AG04449 (cell line): Measurements from ENCODE around the gene C5orf47.
"Not testable (repeated sequence)": the region's sequence is repeated elsewhere in the genome, so short reads cannot be mapped to it uniquely, and the experiment has no call there.

Source experiments
- CTCF ChIA-PET: fragments of 350-600 bp; formaldehyde crosslinking; extraction: SDS; loops from one replicate; lab custom pipeline; 2021; ENCODE audit warnings: antibody characterized with exemption; lab: Yijun Ruan, JAX
- POLR2A ChIA-PET: fragments of 400-600, 350-600 bp; formaldehyde crosslinking; extraction: SDS; loops from one replicate; lab custom pipeline; 2020; ENCODE audit warnings: antibody characterized with exemption, inconsistent platforms; lab: Yijun Ruan, JAX
- DNase-seq: peaks from one replicate; pipeline ENCODE4 v3.0.0-alpha.2; 2010; ENCODE audit warnings: low read depth, low spot score
- H3K4me3 ChIP-seq: 2 replicates; pipeline ENCODE4 v1.5.1; 2011; ENCODE audit warnings: low read depth, mild to moderate bottlenecking, control low read depth, low read length
- CTCF ChIP-seq: IDR thresholded peaks from one replicate; pipeline ENCODE4 v1.5.1; 2011; ENCODE audit warnings: mild to moderate bottlenecking, moderate library complexity, low read length, control low read depth, inconsistent platforms; ENCODE audit not compliant: insufficient read depth; ENCODE audit errors: missing control alignments

The C5orf47 gene

GRCh38 chr5:174010365-174010764 lies 21.4 kb downstream of the C5orf47 start:
- ChIA-PET POLR2A (no interaction called here), CTCF (interaction anchor here (0.7 to 2.4 kb wide), 3 partner anchors 9 to 308 kb away, joined by 3 to 6 read pairs (median 3); no protein-coding TSS in a partner anchor)
- H3K4me3 ChIP-seq, result no peak overlapping the region
- TF ChIP-seq CTCF, result no peak
- no peak for DNase-seq

- DNase-seq, result no peak
- ChIA-PET CTCF (interaction anchor here (1.0 to 2.4 kb wide), 2 partner anchors 8 to 304 kb away, joined by 3 to 6 read pairs; no protein-coding TSS in a partner anchor), POLR2A (no interaction called here)
- no peak for TF ChIP-seq CTCF
- H3K4me3 ChIP-seq, result no peak overlapping the region
Observed at GRCh38 chr5:174011441-174011840, 22.5 kb downstream of the C5orf47 start.

- DNase-seq, H3K4me3 ChIP-seq, POLR2A ChIA-PET: not testable (repeated sequence)
- CTCF ChIA-PET, result interaction anchor here (0.8 to 2.4 kb wide), 4 partner anchors 10 to 298 kb away, joined by 3 to 9 read pairs (median 4); no protein-coding TSS in a partner anchor
- peak; percentile 60 for TF ChIP-seq CTCF
Observed at GRCh38 chr5:174020069-174020927, 31.3 kb downstream of the C5orf47 start.

GRCh38 chr5:174020928-174021304 lies 31.9 kb downstream of the C5orf47 start:
- ChIA-PET CTCF (interaction anchor here (1.2 to 1.6 kb wide), 2 partner anchors 292 to 297 kb away, joined by 3 to 9 read pairs; no protein-coding TSS in a partner anchor), POLR2A (no interaction called here)
- TF ChIP-seq CTCF, result no peak
- H3K4me3 ChIP-seq, result no peak overlapping the region
- DNase-seq, result no peak

- TF ChIP-seq CTCF, result no peak
- no peak overlapping the region for H3K4me3 ChIP-seq
- ChIA-PET POLR2A (no interaction called here), CTCF (no interaction called here)
- no peak for DNase-seq
Observed at GRCh38 chr5:174022384-174023095, 33.6 kb downstream of the C5orf47 start.

GRCh38 chr5:174030286-174030685 lies 41.3 kb downstream of the C5orf47 start:
- TF ChIP-seq CTCF, result no peak
- CTCF ChIA-PET, result interaction anchor here (1.5 to 2.1 kb wide), 2 partner anchors 282 to 287 kb away, joined by 7 to 10 read pairs; no protein-coding TSS in a partner anchor
- no peak overlapping the region for H3K4me3 ChIP-seq
- DNase-seq, result no peak
- POLR2A ChIA-PET, result no interaction called here
